ENCODE measurements around the gene UBA6. TPM values are rescaled to one million over a fixed set of nuclear protein-coding genes. Genes with fewer than 3 reads are reported as not detected.

Gene UBA6
- total and polyA plus RNA-seq, 9 of the 15 experiments (the other 6 are each of a cell fraction or from before 2014, with no cell fraction given), result 22.9 to 139 (median 94.6) TPM

DNA sequence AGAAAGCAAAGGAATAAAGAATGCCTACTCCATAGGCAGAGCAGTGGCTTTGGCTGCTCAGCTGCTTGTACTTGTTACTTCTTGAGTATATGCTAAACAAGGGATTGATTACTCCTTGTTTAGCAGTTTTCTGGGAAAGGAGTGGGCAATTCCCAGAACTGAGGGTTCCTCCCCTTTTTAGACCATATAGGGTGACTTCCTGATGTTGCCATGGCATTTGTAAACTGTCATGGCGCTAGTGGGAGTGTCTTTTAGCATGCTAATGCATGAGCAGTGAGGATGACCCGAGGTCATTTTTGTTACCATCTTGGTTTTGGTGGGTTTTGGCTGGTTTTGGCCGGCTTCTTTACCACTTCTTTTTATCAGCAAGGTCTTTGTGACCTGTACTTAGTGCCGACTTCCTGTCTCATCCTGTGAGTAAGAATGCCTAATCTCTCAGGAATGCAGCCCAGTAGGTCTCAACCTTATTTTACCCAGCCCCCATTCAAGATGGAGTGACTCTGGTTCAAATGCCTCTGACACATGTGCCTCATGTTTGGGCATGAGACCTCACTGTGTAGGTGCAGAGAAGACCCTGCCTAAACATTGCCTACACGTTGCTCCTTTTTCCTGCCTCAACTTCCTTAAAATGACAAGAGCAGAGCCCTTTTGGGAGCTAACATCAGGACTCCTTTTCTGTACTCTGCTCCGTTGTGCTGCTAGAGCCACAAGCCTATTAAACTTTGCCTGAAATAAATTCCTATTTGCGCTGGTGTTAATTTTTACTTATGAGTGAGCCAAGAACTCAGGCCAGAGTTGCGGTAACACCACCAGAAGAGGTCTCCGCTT, 21.0 kb upstream of the UBA6 start (continued):
- TF ChIP-seq, protein P1, sequence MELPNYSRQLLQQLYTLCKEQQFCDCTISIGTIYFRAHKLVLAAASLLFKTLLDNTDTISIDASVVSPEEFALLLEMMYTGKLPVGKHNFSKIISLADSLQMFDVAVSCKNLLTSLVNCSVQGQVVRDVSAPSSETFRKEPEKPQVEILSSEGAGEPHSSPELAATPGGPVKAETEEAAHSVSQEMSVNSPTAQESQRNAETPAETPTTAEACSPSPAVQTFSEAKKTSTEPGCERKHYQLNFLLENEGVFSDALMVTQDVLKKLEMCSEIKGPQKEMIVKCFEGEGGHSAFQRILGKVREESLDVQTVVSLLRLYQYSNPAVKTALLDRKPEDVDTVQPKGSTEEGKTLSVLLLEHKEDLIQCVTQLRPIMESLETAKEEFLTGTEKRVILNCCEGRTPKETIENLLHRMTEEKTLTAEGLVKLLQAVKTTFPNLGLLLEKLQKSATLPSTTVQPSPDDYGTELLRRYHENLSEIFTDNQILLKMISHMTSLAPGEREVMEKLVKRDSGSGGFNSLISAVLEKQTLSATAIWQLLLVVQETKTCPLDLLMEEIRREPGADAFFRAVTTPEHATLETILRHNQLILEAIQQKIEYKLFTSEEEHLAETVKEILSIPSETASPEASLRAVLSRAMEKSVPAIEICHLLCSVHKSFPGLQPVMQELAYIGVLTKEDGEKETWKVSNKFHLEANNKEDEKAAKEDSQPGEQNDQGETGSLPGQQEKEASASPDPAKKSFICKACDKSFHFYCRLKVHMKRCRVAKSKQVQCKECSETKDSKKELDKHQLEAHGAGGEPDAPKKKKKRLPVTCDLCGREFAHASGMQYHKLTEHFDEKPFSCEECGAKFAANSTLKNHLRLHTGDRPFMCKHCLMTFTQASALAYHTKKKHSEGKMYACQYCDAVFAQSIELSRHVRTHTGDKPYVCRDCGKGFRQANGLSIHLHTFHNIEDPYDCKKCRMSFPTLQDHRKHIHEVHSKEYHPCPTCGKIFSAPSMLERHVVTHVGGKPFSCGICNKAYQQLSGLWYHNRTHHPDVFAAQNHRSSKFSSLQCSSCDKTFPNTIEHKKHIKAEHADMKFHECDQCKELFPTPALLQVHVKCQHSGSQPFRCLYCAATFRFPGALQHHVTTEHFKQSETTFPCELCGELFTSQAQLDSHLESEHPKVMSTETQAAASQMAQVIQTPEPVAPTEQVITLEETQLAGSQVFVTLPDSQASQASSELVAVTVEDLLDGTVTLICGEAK (IDR thresholded peaks at IDR 0.05), result 0 out of 2 replicates have a peak, but pooled peaks have one; percentile 28
- TF ChIP-seq, protein P1 (CRISPR knock-in tag; IDR thresholded peaks at IDR 0.05), result no peak
- TF ChIP-seq, protein P2, sequence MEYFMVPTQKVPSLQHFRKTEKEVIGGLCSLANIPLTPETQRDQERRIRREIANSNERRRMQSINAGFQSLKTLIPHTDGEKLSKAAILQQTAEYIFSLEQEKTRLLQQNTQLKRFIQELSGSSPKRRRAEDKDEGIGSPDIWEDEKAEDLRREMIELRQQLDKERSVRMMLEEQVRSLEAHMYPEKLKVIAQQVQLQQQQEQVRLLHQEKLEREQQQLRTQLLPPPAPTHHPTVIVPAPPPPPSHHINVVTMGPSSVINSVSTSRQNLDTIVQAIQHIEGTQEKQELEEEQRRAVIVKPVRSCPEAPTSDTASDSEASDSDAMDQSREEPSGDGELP (CRISPR knock-in tag; IDR thresholded peaks at IDR 0.05; ENCODE audit: borderline replicate concordance), result peak; percentile 74
- TF ChIP-seq HDGF (IDR thresholded peaks at IDR 0.05) (no peak), MTA1 (IDR thresholded peaks at IDR 0.05; ENCODE audit: borderline replicate concordance) (peak; percentile 93), CHD2 (IDR thresholded peaks at IDR 0.05; ENCODE audit: low read depth, low read length) (0 out of 2 replicates have a peak, but pooled peaks have one; percentile 38), ZNF444 (CRISPR knock-in tag; IDR thresholded peaks at IDR 0.05) (peak; percentile 100), CBX3 (IDR thresholded peaks at IDR 0.05; ENCODE audit: borderline replicate concordance in 1 of 2, low read length in 2 of 2) (peak in 1 of 2 experiments; percentile 77; a peak in 2 of 3 replicates), POLR2A (conservative IDR thresholded peaks at IDR 0.05) (peak; percentile 75), JUND (IDR thresholded peaks at IDR 0.05; ENCODE audit: borderline replicate concordance, low read depth, low read length) (peak; percentile 91), JUND (tag; IDR thresholded peaks at IDR 0.05; ENCODE audit: borderline replicate concordance, low read depth, low read length) (peak; percentile 99), OTX1 (CRISPR knock-in tag; IDR thresholded peaks at IDR 0.05) (peak; percentile 100), ZBTB17 (CRISPR knock-in tag; IDR thresholded peaks at IDR 0.05) (peak; percentile 99), CBX5 (IDR thresholded peaks at IDR 0.05; ENCODE audit: borderline replicate concordance, low read depth) (no peak), BRD9 (IDR thresholded peaks at IDR 0.05; ENCODE audit: low read depth, partially characterized antibody) (peak; percentile 42), MEIS2 (IDR thresholded peaks at IDR 0.05; ENCODE audit: partially characterized antibody) (peak; percentile 61), EZH2 (IDR thresholded peaks at IDR 0.05; ENCODE audit: borderline replicate concordance, low read depth, low read length) (no peak), RFX1 (IDR thresholded peaks at IDR 0.05) (peak; percentile 98), NR2F6 (CRISPR knock-in tag; IDR thresholded peaks at IDR 0.05) (peak; percentile 99)
- TF ChIP-seq, protein P3, sequence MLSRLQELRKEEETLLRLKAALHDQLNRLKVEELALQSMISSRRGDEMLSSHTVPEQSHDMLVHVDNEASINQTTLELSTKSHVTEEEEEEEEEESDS (CRISPR knock-in tag; IDR thresholded peaks at IDR 0.05), result peak; percentile 89

All from K562 (cell line).